HFFc6 (cell line): ENCODE results near the gene BICDL1. TPM values are rescaled to one million over a fixed set of nuclear protein-coding genes. Genes with fewer than 3 reads are reported as not detected.
"Not testable (repeated sequence)": the region's sequence is repeated elsewhere in the genome, so short reads cannot be mapped to it uniquely, and the experiment has no call there.

Experiments
- DNase-seq: peaks from one replicate; pipeline ENCODE4 v3.0.0-alpha.2; 2018
- H3K27ac Mint-ChIP-seq: 2 replicates; pipeline ENCODE4 v1.8.0; 2020; ENCODE audit warnings: mild to moderate bottlenecking, mixed read lengths
- H3K27me3 Mint-ChIP-seq: 2 replicates; pipeline ENCODE4 v1.8.0; 2021; ENCODE audit warnings: mild to moderate bottlenecking, moderate library complexity, mixed read lengths; ENCODE audit not compliant: insufficient read depth
- H3K36me3 Mint-ChIP-seq: 2 replicates; pipeline ENCODE4 v1.8.0; 2021; ENCODE audit warnings: low read depth, mixed read lengths
- H3K4me1 Mint-ChIP-seq: 2 replicates; pipeline ENCODE4 v1.8.0; 2020; ENCODE audit warnings: low read depth, mixed read lengths
- H3K4me3 Mint-ChIP-seq: 2 replicates; pipeline ENCODE4 v1.8.0; 2020; ENCODE audit warnings: mild to moderate bottlenecking, moderate library complexity, mixed read lengths
- H3K9me3 Mint-ChIP-seq: 2 replicates; pipeline ENCODE4 v1.8.0; 2020; ENCODE audit warnings: mild to moderate bottlenecking, mixed read lengths
- CTCF ChIP-seq: fragments of 200-600 bp; sonication (generic); IDR thresholded peaks from 2 replicates; pipeline ENCODE4 v1.5.0; 2021; ENCODE audit warnings: antibody characterized with exemption, mild to moderate bottlenecking
- total RNA-seq, 6 experiments: library from RNA; stranded (reverse); fragmentation: NEBNext Ultra II Directional; extraction: Animal tissue kit (Norgen Biotek cat#: 25700); gene quantifications; 2 replicates in 1 of 6; 3 replicates in 5 of 6; pipeline ENCODE4 v1.2.3, GENCODE V29; 2021

The BICDL1 gene
- total RNA-seq, 6 experiments from 2014 or later: 0.05 TPM; not detected in 5

- Mint-ChIP-seq H3K27me3 (peaks cover 14% of the 10 kb centered on the region), H3K27ac (no peak overlapping the region), H3K4me1 (no peaks in the 10 kb centered on the region), H3K9me3 (0 out of 2 replicates have a peak, but pooled peaks cover 3% of the 10 kb centered on the region), H3K4me3 (no peak overlapping the region), H3K36me3 (peaks cover 4% of the 10 kb centered on the region; the same call in 1 of the 2 replicates)
- DNase-seq: no peak
- TF ChIP-seq CTCF: no peak
Observed at GRCh38 chr12:119964929-119965328, 24.1 kb upstream of the BICDL1 start.

- Mint-ChIP-seq H3K4me3 (no peak overlapping the region), H3K27ac (no peak overlapping the region), H3K27me3 (peaks cover 19% of the 10 kb centered on the region), H3K36me3 (no peaks in the 10 kb centered on the region), H3K9me3 (no peaks in the 10 kb centered on the region), H3K4me1 (no peaks in the 10 kb centered on the region)
- no peak for TF ChIP-seq CTCF
- DNase-seq: no peak
Observed at GRCh38 chr12:119980242-119980641, 8.8 kb upstream of the BICDL1 start.

GRCh38 chr12:119980702-119981101 lies 8.3 kb upstream of the BICDL1 start:
- peaks cover 16% of the 10 kb centered on the region for H3K27me3 Mint-ChIP-seq
- not testable (repeated sequence) for H3K9me3 Mint-ChIP-seq, H3K4me3 Mint-ChIP-seq, H3K27ac Mint-ChIP-seq, H3K4me1 Mint-ChIP-seq, DNase-seq, H3K36me3 Mint-ChIP-seq

GRCh38 chr12:119989361-119989730 lies 310 bp downstream of the BICDL1 start:
- Mint-ChIP-seq H3K4me1 (peaks cover 8% of the 10 kb centered on the region; the same call in 1 of the 2 replicates), H3K9me3 (no peaks in the 10 kb centered on the region), H3K36me3 (no peaks in the 10 kb centered on the region), H3K4me3 (peak overlapping the region; percentile 45; the same call in 1 of the 2 replicates), H3K27ac (no peak overlapping the region), H3K27me3 (peaks cover 22% of the 10 kb centered on the region)
- no peak for DNase-seq
- TF ChIP-seq CTCF: no peak

GRCh38 chr12:119989731-119990381 lies 820 bp downstream of the BICDL1 start:
- Mint-ChIP-seq H3K27me3 (peaks cover 22% of the 10 kb centered on the region), H3K4me1 (peaks cover 8% of the 10 kb centered on the region; the same call in 1 of the 2 replicates), H3K27ac (no peak overlapping the region), H3K36me3 (no peaks in the 10 kb centered on the region), H3K9me3 (no peaks in the 10 kb centered on the region), H3K4me3 (no peak overlapping the region)
- no peak for TF ChIP-seq CTCF
- DNase-seq: peak; percentile 45

GRCh38 chr12:119990382-119990874 lies 1.4 kb downstream of the BICDL1 start:
- peaks cover 22% of the 10 kb centered on the region for H3K27me3 Mint-ChIP-seq
- H3K9me3 Mint-ChIP-seq: no peaks in the 10 kb centered on the region
- H3K27ac Mint-ChIP-seq: no peak overlapping the region
- TF ChIP-seq CTCF: no peak
- H3K4me1 Mint-ChIP-seq: peaks cover 8% of the 10 kb centered on the region; the same call in 1 of the 2 replicates
- H3K4me3 Mint-ChIP-seq: no peak overlapping the region
- no peaks in the 10 kb centered on the region for H3K36me3 Mint-ChIP-seq
- no peak for DNase-seq
